H1 (cell line): ENCODE data around the gene STAG1. TPM values are rescaled to one million over a fixed set of nuclear protein-coding genes. Genes with fewer than 3 reads are reported as not detected.

ENCODE experiments used
- ATF2 ChIP-seq: IDR thresholded peaks from 2 replicates; pipeline ENCODE4 v1.6.1; 2012; ENCODE audit warnings: low read length, inconsistent platforms
- polyA plus RNA-seq, 7 experiments: library from polyadenylated mRNA; depleted of rRNA in 3 of 7; stranded (reverse) in 5 of 7; unstranded in 2 of 7; fragments of >200 nt in 5 of 7; fragments of 200-250 nt in 2 of 7; gene quantifications; 1 replicate in 5 of 7; 2 replicates in 1 of 7; 4 replicates in 1 of 7; pipeline versions ENCODE4 v1.2.1 to v1.2.3, GENCODE V29; 2011 to 2013; ENCODE audit warnings: missing spikeins in 2 of 7, mixed read lengths in 2 of 7
- total RNA-seq: library from RNA; stranded (reverse); fragmentation: NEBNext Ultra II Directional; extraction: Animal tissue kit (Norgen Biotek cat#: 25700); gene quantifications from 2 replicates; pipeline ENCODE4 v1.2.1, GENCODE V29; 2021

STAG1 gene
- total and polyA plus RNA-seq, 2 of the 8 experiments (the other 6 are each of a cell fraction or from before 2014, with no cell fraction given), result 4.6 to 23.4 TPM

- no peak for TF ChIP-seq ATF2
These were observed 80.3 kb downstream of the STAG1 start (continued) for GRCh38 chr3:136671921-136672320.
